NCI-H446 treated with DMSO at 0.1 percent for 48 hours (cell line): ENCODE data around the gene MAD2L1.

Experiments used
- DNase-seq: peaks from one replicate; lab custom pipeline; 2025; lab: John Stamatoyannopoulos, UW

The MAD2L1 gene

GRCh38 chr4:120057416-120057815, 9.2 kb downstream of the MAD2L1 start:
- DNase-seq = no peak

DNA sequence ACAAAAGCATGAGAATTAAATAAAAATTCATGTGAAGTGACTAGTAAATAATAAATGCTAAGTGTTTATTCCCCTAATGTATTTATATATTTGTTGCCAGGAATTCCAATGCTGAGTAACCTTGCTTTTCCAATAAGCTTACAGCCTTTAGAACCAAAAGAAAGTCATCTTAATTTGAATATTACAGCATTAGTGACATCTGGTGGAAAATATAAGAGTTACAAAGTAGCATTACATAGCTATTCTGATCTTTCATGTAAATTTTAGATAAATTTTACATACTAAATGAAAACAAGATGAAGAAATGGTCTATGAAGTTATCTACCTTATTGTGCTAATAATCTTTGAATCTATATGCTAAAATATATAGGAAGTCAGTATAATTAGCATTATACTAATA, 10.4 kb downstream of the MAD2L1 start:
- no peak for DNase-seq

DNA sequence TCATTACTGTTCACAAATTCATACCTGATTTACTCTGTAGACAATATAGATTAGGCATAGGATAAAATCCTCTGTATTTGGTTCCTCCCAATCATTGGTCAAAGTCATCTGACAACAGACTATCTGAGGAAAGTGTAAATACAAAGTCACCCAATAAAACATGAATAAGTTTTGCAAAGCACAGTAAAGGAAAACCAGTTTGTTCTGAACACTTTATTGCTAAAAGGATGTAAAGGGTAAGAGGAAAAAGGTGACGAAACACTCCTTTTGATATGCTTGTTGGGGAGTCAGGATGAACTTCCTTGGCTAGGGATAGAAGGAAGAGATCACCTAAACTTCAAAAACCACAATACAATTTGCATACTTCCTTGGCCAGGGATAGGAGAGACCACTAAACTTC, 10.9 kb downstream of the MAD2L1 start:
- DNase-seq = no peak

- no peak for DNase-seq
These were observed 11.5 kb downstream of the MAD2L1 start for GRCh38 chr4:120055162-120055561.

- DNase-seq = no peak
These were observed 12.7 kb downstream of the MAD2L1 start for GRCh38 chr4:120053911-120054310.

- peak; percentile 64 for DNase-seq
These were observed 13.8 kb downstream of the MAD2L1 start for GRCh38 chr4:120052856-120053255.

- DNase-seq = no peak
These were observed 15.4 kb downstream of the MAD2L1 start for GRCh38 chr4:120051253-120051652.

DNA sequence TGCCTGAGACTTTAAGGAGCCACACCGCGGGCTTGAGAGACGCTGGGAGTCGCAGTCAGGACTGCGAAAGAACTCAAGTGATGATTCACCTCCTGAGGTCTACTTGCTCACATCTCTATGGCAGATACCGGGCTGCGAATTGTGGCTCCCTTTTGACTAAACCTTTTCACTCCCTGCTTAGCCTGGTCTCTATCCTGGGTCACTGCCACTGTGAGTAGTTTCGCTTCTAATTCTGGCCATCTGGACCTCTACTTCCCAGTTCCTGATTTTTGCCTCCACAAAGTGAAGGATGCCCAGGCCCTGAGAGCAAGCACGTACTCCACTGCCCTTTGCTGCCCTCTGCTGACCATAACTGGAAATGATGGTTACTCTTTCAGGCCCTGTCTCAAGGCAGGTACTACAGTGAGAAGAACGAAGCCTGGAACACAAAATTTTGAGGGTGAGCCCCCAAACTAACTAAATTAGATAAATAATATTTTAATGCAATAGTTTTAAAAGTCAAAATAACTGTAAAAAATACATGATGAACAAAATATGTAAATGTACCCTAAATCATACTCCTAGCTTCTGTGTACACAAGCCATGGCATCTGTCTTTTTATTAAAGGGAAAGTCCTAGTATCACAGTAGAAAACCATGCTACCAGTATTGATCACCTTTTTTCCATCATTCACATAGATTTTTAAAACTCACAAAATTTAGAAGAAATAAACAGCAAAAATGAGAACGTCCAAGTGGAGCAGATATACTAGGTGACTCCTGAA, 16.7 kb downstream of the MAD2L1 start:
- DNase-seq = peak; percentile 7

DNA sequence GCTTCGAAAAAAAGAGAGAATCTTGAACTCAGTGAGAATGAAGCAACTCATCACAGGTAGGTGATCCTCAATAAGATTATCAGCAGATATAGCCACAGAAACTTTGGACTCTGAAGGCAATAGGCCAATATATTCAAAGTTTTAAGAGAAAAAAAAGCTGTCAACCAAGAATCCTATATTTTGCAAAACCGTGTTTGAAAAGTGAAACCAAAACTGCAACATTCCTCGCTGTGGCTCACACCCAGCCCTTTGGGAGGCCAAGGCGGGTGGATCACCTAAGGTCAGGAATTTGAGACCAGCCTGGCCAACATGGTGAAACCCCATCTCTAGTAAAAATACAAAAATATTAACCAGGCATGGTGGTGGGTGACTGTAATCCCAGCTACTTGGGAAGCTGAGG, 22.8 kb downstream of the MAD2L1 start:
- DNase-seq = no peak

DNA sequence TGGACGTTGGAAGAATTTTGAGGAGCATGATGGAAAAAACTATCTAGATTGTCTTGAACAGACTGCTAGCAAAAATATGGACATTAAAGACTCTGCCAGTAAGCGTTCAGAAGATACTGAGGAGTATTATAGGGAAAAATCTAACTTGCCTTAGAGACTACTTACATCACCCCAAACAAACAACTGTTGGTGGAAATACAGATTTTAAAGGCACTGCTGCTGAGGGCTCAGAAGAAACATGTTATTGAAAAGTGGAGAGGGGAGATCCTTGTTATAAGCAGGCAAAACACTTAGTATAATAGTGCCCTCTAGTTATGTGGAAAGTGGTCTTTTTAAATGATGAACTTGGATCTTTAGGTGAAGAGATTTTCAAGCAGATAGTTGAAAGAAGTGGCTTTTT, 29.2 kb downstream of the MAD2L1 start:
- DNase-seq = no peak

DNA sequence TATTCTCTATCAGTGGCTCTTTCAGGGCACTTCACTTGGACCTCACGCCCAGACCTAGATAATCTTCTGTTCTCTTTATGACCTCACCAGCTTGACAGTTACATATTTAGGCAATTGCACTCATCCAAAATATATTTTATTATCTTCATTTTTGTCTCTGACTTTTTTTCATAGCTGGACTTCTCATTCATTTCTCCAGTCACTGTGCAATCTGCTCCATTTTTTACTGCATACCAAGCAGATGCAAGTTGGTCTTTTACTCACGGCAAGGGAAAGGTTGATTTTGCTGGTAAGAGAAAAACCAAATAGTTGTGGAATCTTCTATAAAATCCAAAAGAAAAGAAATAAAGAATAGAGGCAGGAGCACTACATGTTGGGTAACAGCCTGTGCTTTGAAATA, 31.7 kb downstream of the MAD2L1 start:
- DNase-seq = no peak

GRCh38 chr4:120026853-120027252, 39.8 kb downstream of the MAD2L1 start:
- DNase-seq = no peak

GRCh38 chr4:120025516-120025915, 41.1 kb downstream of the MAD2L1 start:
- no peak for DNase-seq

DNA sequence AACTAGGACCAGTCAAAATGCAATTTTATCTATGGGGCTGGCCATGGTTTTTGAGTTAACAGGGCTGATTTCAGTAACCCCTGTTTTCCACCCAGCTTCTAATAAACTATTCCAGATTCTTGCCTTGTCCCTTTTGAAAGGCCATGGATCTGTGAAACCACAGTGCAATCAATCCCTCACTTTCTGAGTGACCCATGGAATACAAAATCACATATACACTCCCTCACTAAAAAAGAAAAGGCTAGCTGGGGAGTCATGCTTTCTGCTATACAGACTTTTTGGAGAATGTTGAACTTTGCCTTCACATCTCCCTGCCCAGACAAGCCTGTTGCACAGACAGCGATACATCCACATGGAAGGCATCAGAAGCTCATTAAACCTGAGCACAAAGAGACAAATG, 47.9 kb downstream of the MAD2L1 start:
- no peak for DNase-seq

- no peak for DNase-seq
These were observed 48.5 kb downstream of the MAD2L1 start for GRCh38 chr4:120017939-120018692.

DNA sequence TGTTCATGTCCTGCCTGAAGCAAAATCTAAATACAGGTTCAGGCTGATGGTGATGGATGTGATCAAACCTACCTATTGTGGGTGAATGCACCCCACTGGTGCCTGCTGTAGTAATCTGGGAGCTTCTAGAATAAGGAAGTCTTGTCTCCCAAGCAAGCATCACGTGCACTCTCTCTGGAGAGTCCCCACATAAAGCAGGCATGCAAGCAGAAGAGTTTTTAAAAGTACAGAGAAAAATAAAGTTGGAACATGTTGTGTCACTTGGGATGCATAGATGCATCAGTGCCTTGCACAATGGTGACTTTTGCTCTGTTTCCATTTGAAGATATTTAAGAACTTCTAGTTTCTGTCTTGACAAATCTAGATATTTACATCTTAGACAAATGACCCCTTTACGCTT, 54.9 kb downstream of the MAD2L1 start:
- DNase-seq = no peak

GRCh38 chr4:120010646-120011045, 56.0 kb downstream of the MAD2L1 start:
- no peak for DNase-seq

DNA sequence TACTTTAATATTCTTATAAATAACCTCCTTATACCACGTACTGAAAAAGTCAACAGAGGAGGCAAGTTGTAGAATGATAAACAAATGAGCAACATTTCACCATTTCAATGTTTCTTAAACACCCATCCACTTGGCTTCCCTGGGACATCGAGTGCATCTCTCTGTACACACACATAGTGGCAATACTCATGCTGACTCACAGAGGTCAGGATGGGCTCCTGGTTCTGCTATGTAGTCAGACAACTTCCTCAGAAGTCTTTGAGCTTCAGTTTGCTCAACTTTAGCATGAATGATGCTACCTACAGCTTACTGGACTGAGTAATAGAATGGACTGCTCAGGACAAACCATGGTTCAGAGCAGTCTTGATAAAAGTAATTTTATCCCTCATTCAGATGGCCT, 56.9 kb downstream of the MAD2L1 start:
- DNase-seq = no peak

DNA sequence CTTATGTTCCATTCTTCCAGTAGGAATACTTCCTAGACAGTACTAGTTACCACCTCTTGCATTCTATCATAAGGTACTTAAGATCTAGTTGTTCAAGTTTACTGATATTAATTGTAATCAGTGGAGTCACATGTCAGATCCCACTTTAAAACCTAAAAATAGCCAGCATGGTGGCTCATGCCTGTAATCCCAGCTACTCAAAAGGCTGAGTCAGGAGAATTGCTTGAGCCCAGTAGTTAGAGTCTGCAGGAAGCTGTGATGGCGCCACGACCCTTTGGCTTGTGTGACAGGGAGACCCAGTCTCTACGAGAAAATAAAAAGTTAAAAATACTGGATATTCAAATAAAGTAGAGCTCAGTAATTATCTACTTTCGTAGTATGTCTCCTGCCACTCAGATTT, 57.7 kb downstream of the MAD2L1 start:
- DNase-seq = no peak

GRCh38 chr4:120007896-120008436, 58.7 kb downstream of the MAD2L1 start:
- DNase-seq = no peak

DNA sequence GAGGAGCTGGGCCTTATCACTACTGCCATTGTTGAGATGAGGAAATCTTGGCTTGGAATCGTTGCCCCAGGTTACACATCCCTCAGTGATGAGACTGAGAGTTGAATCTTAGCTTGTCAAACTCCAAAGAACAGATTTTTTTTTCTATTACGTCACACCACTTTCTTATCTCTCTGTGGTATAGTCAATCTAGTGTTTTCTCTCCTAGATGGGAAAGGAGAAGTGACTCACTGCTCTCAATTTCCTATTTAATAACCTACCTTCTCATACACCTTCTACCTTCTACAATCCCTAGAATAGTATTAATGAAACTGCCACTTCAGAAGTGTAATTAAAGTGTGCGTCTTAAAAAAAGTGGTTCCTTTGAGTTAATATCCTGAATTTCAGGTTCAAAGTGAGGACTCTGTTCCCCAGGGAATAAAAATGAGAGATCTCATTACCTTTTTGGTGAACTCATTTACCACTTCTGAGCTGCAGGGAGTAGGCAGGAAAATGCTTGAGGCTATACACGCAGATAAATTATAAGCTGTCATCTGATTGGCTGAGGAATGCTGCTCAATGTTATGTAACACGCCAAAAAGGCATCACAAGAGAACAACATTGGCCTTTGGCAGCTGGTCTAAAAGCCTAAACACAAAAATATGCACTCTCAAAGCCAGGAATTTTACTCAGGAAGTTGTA, 59.3 kb downstream of the MAD2L1 start:
- no peak for DNase-seq
